Endothelial cell of umbilical vein (primary cell): ENCODE measurements around the gene OR6B3. TPM values are rescaled to one million over a fixed set of nuclear protein-coding genes. Genes with fewer than 3 reads are reported as not detected.

Source experiments
- BruUV-seq: library from RNA; stranded (reverse); fragments of 400-500 nt; replicated peaks from 2 replicates; lab custom pipeline; 2021; lab: Mats Ljungman, UMichigan
- CTCF ChIA-PET: fragments of 300-600, 350-600 bp; sonication (Branson Sonifier 250); formaldehyde crosslinking; loops from one replicate; lab custom pipeline; 2021; ENCODE audit warnings: antibody characterized with exemption, inconsistent platforms; lab: Charles Lee
- POLR2A ChIA-PET: fragments of 300-600, 350-600 bp; sonication (Branson Sonifier 250); formaldehyde crosslinking; loops from one replicate; lab custom pipeline; 2021; ENCODE audit warnings: antibody characterized with exemption, inconsistent platforms; lab: Charles Lee
- DNase-seq: peaks from one replicate; pipeline ENCODE4 v3.0.0-alpha.2; 2011; ENCODE audit warnings: low read depth, low spot score
- FAIRE-seq: peaks from 2 replicates; lab custom pipeline; 2011; peaks lifted over from hg19 to GRCh38; lab: Jason Lieb, UNC
- H2AFZ ChIP-seq: 2 replicates; pipeline ENCODE4 v1.6.0; 2012; ENCODE audit warnings: low read depth, low read length, control low read depth, inconsistent platforms
- H3K27ac ChIP-seq: 2 replicates; pipeline ENCODE4 v1.5.1; 2011; ENCODE audit warnings: low read depth, mild to moderate bottlenecking, control low read depth, low read length, moderate library complexity; ENCODE audit not compliant: insufficient read depth
- H3K27me3 ChIP-seq, 2 experiments: 2 replicates each; pipeline versions ENCODE4 v1.6.0 to v1.6.1; 2011; ENCODE audit warnings: low read length in 2 of 2, mixed read lengths in 1 of 2; ENCODE audit not compliant: control insufficient read depth in 2 of 2, insufficient read depth in 2 of 2
- H3K36me3 ChIP-seq, 2 experiments: 2 replicates in 1 of 2; 3 replicates in 1 of 2; pipeline ENCODE4 v1.5.1; 2011; ENCODE audit warnings: low read length in 2 of 2, mild to moderate bottlenecking in 1 of 2, moderate library complexity in 1 of 2; ENCODE audit not compliant: control insufficient read depth in 2 of 2, insufficient read depth in 2 of 2; ENCODE audit errors: extremely low read depth in 1 of 2
- H3K4me1 ChIP-seq: 3 replicates; pipeline ENCODE4 v1.5.1; 2011; ENCODE audit warnings: mild to moderate bottlenecking, low read length; ENCODE audit not compliant: control insufficient read depth, insufficient read depth; ENCODE audit errors: extremely low read depth
- H3K4me2 ChIP-seq: 2 replicates; pipeline ENCODE4 v1.6.1; 2011; ENCODE audit warnings: low read length, control low read depth, mixed read lengths; ENCODE audit not compliant: insufficient read depth
- H3K4me3 ChIP-seq, 3 experiments: fragments of 200-600 bp in 1 of 3; sonication (generic), shearing (Covaris generic) in 1 of 3; replicated peaks in 1 of 3; 2 replicates each; pipeline ENCODE4 v1.5.1; 2011 to 2016; ENCODE audit warnings: control low read depth in 3 of 3, low read length in 3 of 3, mild to moderate bottlenecking in 2 of 3, inconsistent platforms in 1 of 3, low read depth in 1 of 3, moderate library complexity in 1 of 3; ENCODE audit not compliant: insufficient read depth in 1 of 3
- H3K79me2 ChIP-seq: 2 replicates; pipeline ENCODE4 v1.6.0; 2012; ENCODE audit warnings: low read length, inconsistent platforms; ENCODE audit not compliant: control insufficient read depth, insufficient read depth
- H3K9ac ChIP-seq: replicated peaks from 2 replicates; pipeline ENCODE3; 2011; ENCODE audit warnings: low read length, control low read depth; ENCODE audit not compliant: insufficient read depth; ENCODE audit errors: extremely low read depth
- H3K9me1 ChIP-seq: replicated peaks from 3 replicates; pipeline ENCODE4 v1.6.0; 2011; ENCODE audit warnings: mild to moderate bottlenecking, low read length; ENCODE audit not compliant: control insufficient read depth, insufficient read depth; ENCODE audit errors: extremely low read depth
- H3K9me3 ChIP-seq: replicated peaks from 2 replicates; pipeline ENCODE4 v1.5.1; 2012; ENCODE audit warnings: low read length, inconsistent platforms; ENCODE audit not compliant: control insufficient read depth, insufficient read depth
- H4K20me1 ChIP-seq: replicated peaks from 2 replicates; pipeline ENCODE3; 2011; ENCODE audit warnings: mild to moderate bottlenecking, low read length; ENCODE audit not compliant: control insufficient read depth, insufficient read depth; ENCODE audit errors: extremely low read depth
- EZH2 ChIP-seq: IDR thresholded peaks from 2 replicates; pipeline ENCODE4 v1.6.1; 2012; ENCODE audit warnings: borderline replicate concordance, low read depth, mild to moderate bottlenecking, moderate library complexity, low read length, inconsistent platforms; ENCODE audit not compliant: severe bottlenecking
- FOS ChIP-seq: IDR thresholded peaks from 2 replicates; pipeline ENCODE4 v1.6.1; 2011; ENCODE audit warnings: mild to moderate bottlenecking, low read length, moderate library complexity, borderline replicate concordance; ENCODE audit not compliant: insufficient read depth
- GATA2 ChIP-seq: IDR thresholded peaks from 2 replicates; pipeline ENCODE4 v1.7.0; 2011; ENCODE audit warnings: low read depth, mild to moderate bottlenecking, moderate library complexity, mixed read lengths, low read length; ENCODE audit not compliant: insufficient read length, insufficient read depth
- JUN ChIP-seq: IDR thresholded peaks from 2 replicates; pipeline ENCODE4 v1.6.1; 2011; ENCODE audit warnings: borderline replicate concordance, low read depth; ENCODE audit not compliant: insufficient read length, insufficient read depth
- MYC ChIP-seq: IDR thresholded peaks from one replicate; pipeline ENCODE4 v1.6.1; 2011; ENCODE audit warnings: mild to moderate bottlenecking, low read depth, low read length
- POLR2A ChIP-seq: IDR thresholded peaks from 2 replicates; pipeline ENCODE4 v1.6.1; 2012; ENCODE audit warnings: low read depth, mild to moderate bottlenecking, control low read depth, low read length
- POLR2AphosphoS5 ChIP-seq: IDR thresholded peaks from 2 replicates; pipeline ENCODE4 v1.6.1; 2012; ENCODE audit warnings: low read depth, mild to moderate bottlenecking, control low read depth, low read length, moderate library complexity; ENCODE audit not compliant: insufficient read depth
- dilution Hi-C: fragments of 300-500 bp; cut with MboI; formaldehyde crosslinking; loops from one replicate; pipeline ENCODE4 v1.15.0; 2019; ENCODE audit warnings: low sequenced_read_pairs; ENCODE audit not compliant: extremely low pct_ligation_motif_present
- intact Hi-C: fragments of 100-400 bp; cut with micrococcal nuclease; formaldehyde crosslinking; loops from one replicate; pipeline ENCODE4 v1.10.0; 2022
- polyA plus RNA-seq, 4 experiments: library from polyadenylated mRNA; depleted of rRNA in 3 of 4; stranded (reverse) in 3 of 4; unstranded in 1 of 4; fragments of >200 nt; gene quantifications; 2 replicates each; pipeline versions ENCODE4 v1.2.1 to v1.2.3, GENCODE V29; 2011 to 2012; ENCODE audit warnings: missing spikeins in 1 of 4
- total RNA-seq: library from RNA; stranded (reverse); gene quantifications from 2 replicates; pipeline ENCODE4 v1.2.3, GENCODE V29; 2021
- TF ChIP-seq, protein P1 (sequence below), 2 donors: IDR thresholded peaks; 1 replicate in 1 of 2; 2 replicates in 1 of 2; pipeline ENCODE4 v1.5.1; 2011; ENCODE audit warnings: low read length in 2 of 2, mild to moderate bottlenecking in 2 of 2, moderate library complexity in 2 of 2, control low read depth in 1 of 2, inconsistent platforms in 1 of 2, low read depth in 1 of 2; ENCODE audit not compliant: insufficient read depth in 1 of 2; ENCODE audit errors: extremely low read depth in 1 of 2
- TF ChIP-seq, protein P2 (sequence below): IDR thresholded peaks from 2 replicates; pipeline ENCODE4 v1.6.1; 2011; ENCODE audit not compliant: insufficient read depth, insufficient read length

OR6B3 gene
- total and polyA plus RNA-seq, 2 donors (not counting 3 experiments of a cell fraction or from before 2014, with no cell fraction given) = not detected

DNA sequence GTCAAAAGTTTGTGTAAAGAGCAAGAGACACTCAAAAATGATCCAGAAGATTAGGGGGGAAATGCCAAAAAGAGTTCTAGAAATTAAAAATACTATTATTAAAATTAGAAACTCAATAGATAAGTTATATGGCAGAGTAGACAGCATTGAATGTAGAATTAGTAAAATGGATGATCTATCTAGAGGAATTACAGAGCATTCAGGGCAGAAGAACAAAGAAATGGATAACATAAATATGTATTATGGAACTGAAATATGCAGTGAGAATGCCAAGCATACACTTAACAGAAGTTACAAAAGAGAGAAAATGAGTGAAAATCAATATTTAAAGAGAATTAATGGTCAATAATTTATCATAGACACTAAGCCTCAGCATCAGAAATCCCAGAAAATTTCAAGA, 33.2 kb upstream of the OR6B3 start:
- ChIA-PET POLR2A (no interaction called here), CTCF (no interaction called here)
- intact Hi-C loops (no loop called here), dilution Hi-C loops (no loop called here)
- H3K36me3 ChIP-seq = no peaks in the 10 kb centered on the region
- H3K9me3 ChIP-seq = no peaks in the 10 kb centered on the region
- no peak overlapping the region for H2AFZ ChIP-seq
- H3K79me2 ChIP-seq = no peaks in the 10 kb centered on the region
- H3K9me1 ChIP-seq = no peaks in the 10 kb centered on the region
- TF ChIP-seq, protein P1, sequence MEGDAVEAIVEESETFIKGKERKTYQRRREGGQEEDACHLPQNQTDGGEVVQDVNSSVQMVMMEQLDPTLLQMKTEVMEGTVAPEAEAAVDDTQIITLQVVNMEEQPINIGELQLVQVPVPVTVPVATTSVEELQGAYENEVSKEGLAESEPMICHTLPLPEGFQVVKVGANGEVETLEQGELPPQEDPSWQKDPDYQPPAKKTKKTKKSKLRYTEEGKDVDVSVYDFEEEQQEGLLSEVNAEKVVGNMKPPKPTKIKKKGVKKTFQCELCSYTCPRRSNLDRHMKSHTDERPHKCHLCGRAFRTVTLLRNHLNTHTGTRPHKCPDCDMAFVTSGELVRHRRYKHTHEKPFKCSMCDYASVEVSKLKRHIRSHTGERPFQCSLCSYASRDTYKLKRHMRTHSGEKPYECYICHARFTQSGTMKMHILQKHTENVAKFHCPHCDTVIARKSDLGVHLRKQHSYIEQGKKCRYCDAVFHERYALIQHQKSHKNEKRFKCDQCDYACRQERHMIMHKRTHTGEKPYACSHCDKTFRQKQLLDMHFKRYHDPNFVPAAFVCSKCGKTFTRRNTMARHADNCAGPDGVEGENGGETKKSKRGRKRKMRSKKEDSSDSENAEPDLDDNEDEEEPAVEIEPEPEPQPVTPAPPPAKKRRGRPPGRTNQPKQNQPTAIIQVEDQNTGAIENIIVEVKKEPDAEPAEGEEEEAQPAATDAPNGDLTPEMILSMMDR (IDR thresholded peaks at IDR 0.05; ENCODE audit: extremely low read depth in 1 of 2, insufficient read depth in 1 of 2, low read depth in 1 of 2, low read length in 2 of 2) = no peak
- TF ChIP-seq, protein P2, sequence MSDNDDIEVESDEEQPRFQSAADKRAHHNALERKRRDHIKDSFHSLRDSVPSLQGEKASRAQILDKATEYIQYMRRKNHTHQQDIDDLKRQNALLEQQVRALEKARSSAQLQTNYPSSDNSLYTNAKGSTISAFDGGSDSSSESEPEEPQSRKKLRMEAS = no peak
- TF ChIP-seq FOS (no peak), GATA2 (no peak)
- H3K27ac ChIP-seq = no peak overlapping the region
- FAIRE-seq (no peak), DNase-seq (no peak)
- H3K4me1 ChIP-seq = no peaks in the 10 kb centered on the region
- no peak overlapping the region for H3K9ac ChIP-seq
- no peaks in the 10 kb centered on the region for H4K20me1 ChIP-seq
- no peak overlapping the region for H3K4me3 ChIP-seq
- H3K4me2 ChIP-seq = no peak overlapping the region
- no peaks in the 10 kb centered on the region for H3K27me3 ChIP-seq
- BruUV-seq = no TSS peak

DNA sequence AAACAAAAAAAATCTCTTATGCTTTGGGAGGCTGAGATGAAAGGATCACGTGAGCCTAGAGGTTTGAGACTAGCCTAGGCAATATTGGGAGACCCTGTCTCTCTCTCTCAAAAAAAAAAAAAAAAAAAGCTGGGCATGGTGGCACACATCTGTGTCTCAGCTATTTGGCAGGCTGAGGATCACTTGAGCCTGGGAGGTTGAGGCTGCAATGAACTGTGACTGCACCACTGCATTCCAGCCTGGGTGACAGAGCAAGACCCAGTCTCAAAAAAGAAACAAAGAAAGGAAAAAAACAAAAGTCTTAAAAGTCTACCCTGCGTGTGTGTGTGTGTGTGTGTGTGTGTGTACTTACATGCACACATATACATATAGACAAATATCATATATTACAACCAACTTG, 25.3 kb upstream of the OR6B3 start:
- H3K9me3 ChIP-seq = no peaks in the 10 kb centered on the region
- ChIA-PET POLR2A (no interaction called here), CTCF (interaction anchor here (1.0 kb wide), 1 partner anchor 18 kb away, joined by 3 read pairs; no protein-coding TSS in a partner anchor)

More for the DNA sequence above, 25.3 kb upstream of the OR6B3 start:
- no peak for FAIRE-seq
- no peak overlapping the region for H3K27ac ChIP-seq
- no peaks in the 10 kb centered on the region for H3K4me1 ChIP-seq
- no peaks in the 10 kb centered on the region for H3K79me2 ChIP-seq
- no peaks in the 10 kb centered on the region for H3K9me1 ChIP-seq
- H4K20me1 ChIP-seq = no peaks in the 10 kb centered on the region
- no peak overlapping the region for H3K4me2 ChIP-seq
- BruUV-seq = no TSS peak
- H3K4me3 ChIP-seq = no peak overlapping the region
- H2AFZ ChIP-seq = no peak overlapping the region
- dilution Hi-C loops = no loop called here
- DNase-seq = no peak
- TF ChIP-seq EZH2 (no peak), MYC (no peak), GATA2 (no peak), JUN (no peak), POLR2AphosphoS5 (no peak), POLR2A (no peak), FOS (no peak)
- TF ChIP-seq, protein P1 (IDR thresholded peaks at IDR 0.05; ENCODE audit: extremely low read depth in 1 of 2, insufficient read depth in 1 of 2, low read depth in 1 of 2, low read length in 2 of 2) = no peak
- TF ChIP-seq, protein P2 = no peak
- intact Hi-C loops = no loop called here
- no peaks in the 10 kb centered on the region for H3K27me3 ChIP-seq
- no peaks in the 10 kb centered on the region for H3K36me3 ChIP-seq
- H3K9ac ChIP-seq = no peak overlapping the region
